GM10266 (cell line): ENCODE data around the gene ZNF335.
"Not testable (repeated sequence)": the region's sequence is repeated elsewhere in the genome, so short reads cannot be mapped to it uniquely, and the experiment has no call there.

ENCODE experiments used
- DNase-seq: peaks from one replicate; pipeline ENCODE4 v3.0.0; 2012; ENCODE audit errors: extremely low spot score
- CTCF ChIP-seq: IDR thresholded peaks from 2 replicates; pipeline ENCODE4 v1.5.1; 2012; ENCODE audit warnings: mild to moderate bottlenecking, low read depth; ENCODE audit not compliant: control insufficient read depth, insufficient read depth; ENCODE audit errors: missing control alignments

ZNF335 gene

GRCh38 chr20:45991616-45992015 lies 19.6 kb upstream of the ZNF335 start:
- DNase-seq, result no peak
- TF ChIP-seq CTCF, result no peak

- not testable (repeated sequence) for DNase-seq
Measured at GRCh38 chr20:45988830-45989229, 16.8 kb upstream of the ZNF335 start.

- DNase-seq, result peak; percentile 77
- TF ChIP-seq CTCF, result peak; percentile 95
Measured at GRCh38 chr20:45987108-45987780, 15.2 kb upstream of the ZNF335 start.

GRCh38 chr20:45985573-45985972 lies 13.6 kb upstream of the ZNF335 start:
- TF ChIP-seq CTCF, result no peak
- no peak for DNase-seq

GRCh38 chr20:45983279-45983743 lies 11.3 kb upstream of the ZNF335 start:
- no peak for DNase-seq
- no peak for TF ChIP-seq CTCF

GRCh38 chr20:45981261-45981660 lies 9.3 kb upstream of the ZNF335 start:
- no peak for TF ChIP-seq CTCF
- DNase-seq, result no peak

GRCh38 chr20:45976086-45976485 lies 4.1 kb upstream of the ZNF335 start:
- TF ChIP-seq CTCF, result no peak
- no peak for DNase-seq

GRCh38 chr20:45975686-45976085 lies 3.7 kb upstream of the ZNF335 start:
- no peak for DNase-seq
- no peak for TF ChIP-seq CTCF
